ENCODE results near the gene MEGF6.

MEGF6 gene

GRCh38 chr1:3651026-3651929 lies 40.0 kb upstream of the MEGF6 start:
- CTCF ChIA-PET, result interaction anchor here (0.9 to 3.0 kb wide), 4 partner anchors 21 to 31 kb away, joined by 3 to 17 read pairs (median 4); no protein-coding TSS in a partner anchor
- POLR2A ChIA-PET, result interaction anchor here (0.7 kb wide), 1 partner anchor 25 kb away, joined by 3 read pairs; no protein-coding TSS in a partner anchor
- no peak for TF ChIP-seq CTCF (IDR thresholded peaks at IDR 0.05; ENCODE audit: control extremely low read depth, extremely low read depth, low read depth, missing control alignments)
- DNase-seq (ENCODE audit: extremely low spot score), result no peak

DNA sequence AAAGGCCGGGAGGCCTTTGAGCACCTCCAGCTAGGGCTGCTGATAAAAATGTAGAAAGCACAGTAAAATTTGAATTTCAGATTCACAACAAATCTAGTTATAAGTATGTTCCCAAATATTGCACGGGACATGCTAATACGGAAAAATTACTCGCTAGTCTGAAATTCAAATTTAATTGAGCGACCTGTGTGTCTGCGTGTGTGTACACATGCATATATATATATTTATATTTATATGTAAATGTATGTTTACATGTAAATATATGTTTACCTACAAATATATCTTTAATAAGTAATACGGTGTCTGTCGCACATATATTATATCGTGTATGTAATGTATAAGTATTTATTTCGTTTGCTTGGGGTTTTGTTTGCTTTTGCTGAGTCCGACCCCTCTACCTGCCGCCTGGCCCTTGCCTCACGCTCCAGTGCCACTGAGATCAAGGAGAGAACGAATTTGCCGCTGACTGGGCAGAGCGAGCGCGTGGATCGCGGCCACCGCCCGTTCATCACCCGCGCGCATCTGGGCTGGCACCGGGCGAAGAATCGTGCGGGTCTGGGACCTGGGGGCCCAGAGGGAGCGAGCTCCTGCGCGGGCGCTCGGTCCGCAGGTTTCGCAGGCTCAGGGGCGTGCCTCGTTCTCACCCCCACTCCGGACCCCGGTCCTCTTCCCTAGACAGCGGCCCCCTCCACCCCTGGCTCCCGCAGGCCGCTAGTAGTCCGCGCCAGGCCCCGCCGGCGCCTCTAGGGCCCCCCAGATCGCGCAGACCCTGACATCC lies 39.1 kb upstream of the MEGF6 start:
- no peak for TF ChIP-seq CTCF (IDR thresholded peaks at IDR 0.05; ENCODE audit: control extremely low read depth, extremely low read depth, low read depth, missing control alignments)

GRCh38 chr1:3649342-3650247 lies 38.3 kb upstream of the MEGF6 start, which contains the start of gene WRAP73:
TSS of gene WRAP73 (minus strand) at chr1:3650103. CDS start at chr1:3649999, 104 bp downstream.
- ChIA-PET POLR2A (no interaction called here), CTCF (interaction anchor here (0.7 to 2.2 kb wide), 8 partner anchors 9 to 27 kb away, joined by 3 to 4 read pairs (median 4); no protein-coding TSS in a partner anchor)
- TF ChIP-seq CTCF (IDR thresholded peaks at IDR 0.05; ENCODE audit: control extremely low read depth, extremely low read depth, low read depth, missing control alignments), result no peak
- DNase-seq (ENCODE audit: extremely low spot score), result peak; percentile 95

More for the DNA sequence above, 39.1 kb upstream of the MEGF6 start:
- CTCF ChIA-PET, result interaction anchor here (1.3 to 3.0 kb wide), 5 partner anchors 20 to 30 kb away, joined by 3 to 17 read pairs (median 3); no protein-coding TSS in a partner anchor
- no peak for DNase-seq (ENCODE audit: extremely low spot score)
- POLR2A ChIA-PET, result no interaction called here

DNA sequence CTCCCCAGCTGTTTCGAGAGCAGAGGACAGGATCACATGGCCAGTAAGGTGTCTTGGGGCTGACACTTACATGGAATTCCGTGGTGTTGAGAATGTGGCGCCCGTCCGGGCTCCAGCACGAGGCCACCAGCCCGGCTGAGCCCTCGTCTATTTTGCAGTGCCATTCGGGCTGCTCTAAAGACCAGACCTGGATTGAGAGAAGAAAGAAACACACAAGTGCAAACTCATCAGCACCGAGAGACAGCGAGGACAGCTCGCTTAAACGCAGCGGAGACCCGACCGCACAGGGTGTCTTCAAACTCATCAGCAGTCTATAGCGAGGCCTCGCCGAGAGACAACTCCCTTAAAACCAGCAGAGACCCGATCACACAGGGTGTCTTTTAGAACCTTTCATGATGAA lies 35.3 kb upstream of the MEGF6 start:
- POLR2A ChIA-PET, result interaction anchor here (0.7 kb wide), 1 partner anchor 16 kb away, joined by 3 read pairs; no protein-coding TSS in a partner anchor
- CTCF ChIA-PET, result interaction anchor here (1.4 to 2.5 kb wide), 4 partner anchors 8 to 27 kb away, joined by 3 to 9 read pairs (median 6); no protein-coding TSS in a partner anchor
- DNase-seq (ENCODE audit: extremely low spot score), result no peak

GRCh38 chr1:3645666-3646355 lies 34.5 kb upstream of the MEGF6 start:
- TF ChIP-seq CTCF (IDR thresholded peaks at IDR 0.05; ENCODE audit: control extremely low read depth, extremely low read depth, low read depth, missing control alignments), result no peak
- ChIA-PET POLR2A (no interaction called here), CTCF (interaction anchor here (2.0 to 2.5 kb wide), 2 partner anchors 11 to 26 kb away, joined by 4 to 9 read pairs; no protein-coding TSS in a partner anchor)
- no peak for DNase-seq (ENCODE audit: extremely low spot score)

More for the DNA sequence above, 35.3 kb upstream of the MEGF6 start:
- no peak for TF ChIP-seq CTCF (IDR thresholded peaks at IDR 0.05; ENCODE audit: control extremely low read depth, extremely low read depth, low read depth, missing control alignments)
